Measurements from ENCODE around the gene CENPL.

DNA sequence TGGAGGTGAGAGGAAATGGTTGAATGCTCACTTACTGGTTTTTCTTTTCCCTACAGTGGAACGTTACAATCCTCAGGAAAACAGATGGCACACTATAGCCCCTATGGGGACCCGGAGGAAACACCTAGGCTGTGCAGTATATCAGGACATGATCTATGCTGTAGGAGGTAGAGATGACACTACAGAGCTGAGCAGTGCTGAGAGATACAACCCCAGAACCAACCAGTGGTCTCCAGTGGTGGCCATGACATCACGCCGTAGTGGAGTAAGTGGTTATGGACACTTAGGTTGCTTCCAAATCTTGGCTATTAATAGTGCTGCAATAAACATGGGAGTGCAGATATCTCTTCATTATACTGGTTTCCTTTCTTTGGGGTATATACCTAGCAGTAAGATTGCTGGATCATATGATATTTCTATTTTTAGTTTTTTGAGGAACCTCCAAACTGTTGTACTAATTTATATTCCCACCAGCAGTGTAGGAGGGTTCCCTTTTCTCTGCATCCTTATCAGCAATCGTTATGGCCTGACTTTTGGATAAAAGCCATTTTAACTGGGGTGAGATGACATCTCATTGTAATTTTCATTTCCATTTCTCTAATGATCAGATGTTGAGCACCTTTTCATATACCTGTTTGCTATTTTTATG, 49.0 kb downstream of the CENPL start:
- TF ChIP-seq POLR2AphosphoS5 (IDR thresholded peaks at IDR 0.05; ENCODE audit: low read depth, low read length) (no peak), TAF1 (IDR thresholded peaks at IDR 0.05; ENCODE audit: borderline replicate concordance, insufficient read depth, low read length) (no peak)
- TF ChIP-seq, protein P1, sequence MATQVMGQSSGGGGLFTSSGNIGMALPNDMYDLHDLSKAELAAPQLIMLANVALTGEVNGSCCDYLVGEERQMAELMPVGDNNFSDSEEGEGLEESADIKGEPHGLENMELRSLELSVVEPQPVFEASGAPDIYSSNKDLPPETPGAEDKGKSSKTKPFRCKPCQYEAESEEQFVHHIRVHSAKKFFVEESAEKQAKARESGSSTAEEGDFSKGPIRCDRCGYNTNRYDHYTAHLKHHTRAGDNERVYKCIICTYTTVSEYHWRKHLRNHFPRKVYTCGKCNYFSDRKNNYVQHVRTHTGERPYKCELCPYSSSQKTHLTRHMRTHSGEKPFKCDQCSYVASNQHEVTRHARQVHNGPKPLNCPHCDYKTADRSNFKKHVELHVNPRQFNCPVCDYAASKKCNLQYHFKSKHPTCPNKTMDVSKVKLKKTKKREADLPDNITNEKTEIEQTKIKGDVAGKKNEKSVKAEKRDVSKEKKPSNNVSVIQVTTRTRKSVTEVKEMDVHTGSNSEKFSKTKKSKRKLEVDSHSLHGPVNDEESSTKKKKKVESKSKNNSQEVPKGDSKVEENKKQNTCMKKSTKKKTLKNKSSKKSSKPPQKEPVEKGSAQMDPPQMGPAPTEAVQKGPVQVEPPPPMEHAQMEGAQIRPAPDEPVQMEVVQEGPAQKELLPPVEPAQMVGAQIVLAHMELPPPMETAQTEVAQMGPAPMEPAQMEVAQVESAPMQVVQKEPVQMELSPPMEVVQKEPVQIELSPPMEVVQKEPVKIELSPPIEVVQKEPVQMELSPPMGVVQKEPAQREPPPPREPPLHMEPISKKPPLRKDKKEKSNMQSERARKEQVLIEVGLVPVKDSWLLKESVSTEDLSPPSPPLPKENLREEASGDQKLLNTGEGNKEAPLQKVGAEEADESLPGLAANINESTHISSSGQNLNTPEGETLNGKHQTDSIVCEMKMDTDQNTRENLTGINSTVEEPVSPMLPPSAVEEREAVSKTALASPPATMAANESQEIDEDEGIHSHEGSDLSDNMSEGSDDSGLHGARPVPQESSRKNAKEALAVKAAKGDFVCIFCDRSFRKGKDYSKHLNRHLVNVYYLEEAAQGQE (IDR thresholded peaks at IDR 0.05; ENCODE audit: insufficient read depth in 1 of 2, low read depth in 2 of 2, low read length in 2 of 2): no peak
